HTERT RPE-1 (cell line): Measurements from ENCODE around the gene SYNJ2.

ENCODE experiments used
- in situ Hi-C: fragments of 300-500 bp; cut with MboI; formaldehyde crosslinking; loops from 4 replicates; pipeline ENCODE4 v1.14.3; 2020; ENCODE audit warnings: low sequenced_read_pairs

SYNJ2 gene

GRCh38 chr6:157996201-157996712, 14.6 kb downstream of the SYNJ2 start:
- in situ Hi-C loops = no loop called here

GRCh38 chr6:157996918-157997702, 15.4 kb downstream of the SYNJ2 start:
- in situ Hi-C loops = no loop called here

- in situ Hi-C loops = no loop called here
These were observed 16.4 kb downstream of the SYNJ2 start for GRCh38 chr6:157997893-157998608.

GRCh38 chr6:157998707-157999167, 17.1 kb downstream of the SYNJ2 start:
- in situ Hi-C loops = no loop called here

- in situ Hi-C loops = no loop called here
These were observed 17.7 kb downstream of the SYNJ2 start for GRCh38 chr6:157999168-158000051.

- in situ Hi-C loops = no loop called here
These were observed 19.1 kb downstream of the SYNJ2 start for GRCh38 chr6:158000530-158001307.

- in situ Hi-C loops = no loop called here
These were observed 20.7 kb downstream of the SYNJ2 start for GRCh38 chr6:158002249-158002950.

GRCh38 chr6:158002951-158003853, 21.5 kb downstream of the SYNJ2 start:
- in situ Hi-C loops = no loop called here

- in situ Hi-C loops = no loop called here
These were observed 22.4 kb downstream of the SYNJ2 start for GRCh38 chr6:158003910-158004700.

GRCh38 chr6:158004701-158005095, 23.0 kb downstream of the SYNJ2 start:
- in situ Hi-C loops = no loop called here

GRCh38 chr6:158005626-158006180, 24.0 kb downstream of the SYNJ2 start:
- in situ Hi-C loops = no loop called here

GRCh38 chr6:158006331-158006730, 24.7 kb downstream of the SYNJ2 start:
- in situ Hi-C loops = no loop called here

- in situ Hi-C loops = no loop called here
These were observed 25.3 kb downstream of the SYNJ2 start for GRCh38 chr6:158006821-158007570.

GRCh38 chr6:158008864-158009113, 27.1 kb downstream of the SYNJ2 start:
- in situ Hi-C loops = no loop called here

GRCh38 chr6:158009114-158009891, 27.6 kb downstream of the SYNJ2 start:
- in situ Hi-C loops = no loop called here

GRCh38 chr6:158009935-158010585, 28.4 kb downstream of the SYNJ2 start:
- in situ Hi-C loops = no loop called here
